Liver (tissue), 9 donors: ENCODE data around the gene JAK1. TPM values are rescaled to one million over a fixed set of nuclear protein-coding genes. Genes with fewer than 3 reads are reported as not detected.

Source experiments
- DNase-seq: peaks from one replicate; pipeline ENCODE4 v3.0.0-alpha.2; 2017; ENCODE audit warnings: low spot score
- H3K27ac ChIP-seq, 2 donors: one replicate each; pipeline ENCODE4 v1.7.0; 2013; ENCODE audit warnings: inconsistent platforms in 2 of 2, low read length in 2 of 2, control low read depth in 1 of 2, low read depth in 1 of 2, mild to moderate bottlenecking in 1 of 2
- H3K27me3 ChIP-seq, 4 donors: one replicate each; pipeline versions ENCODE4 v1.6.1 to v1.7.0; 2013; ENCODE audit warnings: low read length in 3 of 4, inconsistent platforms in 1 of 4, mild to moderate bottlenecking in 1 of 4, moderate library complexity in 1 of 4; ENCODE audit not compliant: control insufficient read depth in 4 of 4, insufficient read depth in 4 of 4
- H3K36me3 ChIP-seq, 4 donors: one replicate each; pipeline versions ENCODE4 v1.6.1 to v1.7.0; 2013; ENCODE audit warnings: low read length in 3 of 4, mild to moderate bottlenecking in 3 of 4, low read depth in 1 of 4, moderate library complexity in 1 of 4; ENCODE audit not compliant: control insufficient read depth in 4 of 4, insufficient read depth in 3 of 4
- H3K4me1 ChIP-seq, 4 donors: one replicate each; pipeline versions ENCODE4 v1.6.1 to v1.7.0; 2013; ENCODE audit warnings: low read length in 3 of 4, mild to moderate bottlenecking in 3 of 4, moderate library complexity in 1 of 4; ENCODE audit not compliant: control insufficient read depth in 4 of 4, insufficient read depth in 4 of 4
- H3K4me3 ChIP-seq, 3 donors: one replicate each; pipeline versions ENCODE4 v1.6.1 to v1.7.0; 2013; ENCODE audit warnings: low read length in 3 of 3, control low read depth in 1 of 3, low read depth in 1 of 3, mild to moderate bottlenecking in 1 of 3
- H3K9ac ChIP-seq, 2 donors: one replicate each; pipeline ENCODE4 v1.7.0; 2013; ENCODE audit warnings: low read length in 2 of 2, mild to moderate bottlenecking in 2 of 2, moderate library complexity in 2 of 2, control low read depth in 1 of 2, low read depth in 1 of 2
- H3K9me3 ChIP-seq, 4 donors: one replicate each; pipeline versions ENCODE4 v1.6.1 to v1.7.0; 2013; ENCODE audit warnings: low read length in 3 of 4; ENCODE audit not compliant: control insufficient read depth in 4 of 4
- CTCF ChIP-seq: fragments of 150-350 bp; IDR thresholded peaks from 2 replicates; pipeline ENCODE4 v1.5.1; 2017; ENCODE audit warnings: improper control_type of control experiment, low read depth, low read length; ENCODE audit not compliant: missing input control
- EGR1 ChIP-seq, 2 donors: IDR thresholded peaks; 2 replicates each; pipeline ENCODE4 v1.6.1; 2016 to 2018; ENCODE audit warnings: antibody characterized with exemption in 2 of 2, low read depth in 2 of 2
- FOXA1 ChIP-seq: IDR thresholded peaks from 2 replicates; pipeline ENCODE4 v1.6.1; 2016; ENCODE audit warnings: antibody characterized with exemption
- FOXA2 ChIP-seq: IDR thresholded peaks from 2 replicates; pipeline ENCODE4 v1.6.1; 2016; ENCODE audit warnings: antibody characterized with exemption
- GABPA ChIP-seq, 2 donors: IDR thresholded peaks in 1 of 2; conservative IDR thresholded peaks in 1 of 2; 2 replicates each; pipeline ENCODE4 v1.6.1; 2016; ENCODE audit warnings: antibody characterized with exemption in 2 of 2, mild to moderate bottlenecking in 1 of 2, moderate library complexity in 1 of 2
- HNF4A ChIP-seq, 2 donors: conservative IDR thresholded peaks; 2 replicates each; pipeline ENCODE4 v1.6.1; 2016; ENCODE audit warnings: antibody characterized with exemption in 2 of 2, mild to moderate bottlenecking in 2 of 2
- HNF4G ChIP-seq: IDR thresholded peaks from 2 replicates; pipeline ENCODE4 v1.6.1; 2016; ENCODE audit warnings: antibody characterized with exemption
- JUND ChIP-seq, 2 donors: IDR thresholded peaks; 2 replicates each; pipeline ENCODE4 v1.6.1; 2016; ENCODE audit warnings: antibody characterized with exemption in 2 of 2
- NR2F2 ChIP-seq: IDR thresholded peaks from 2 replicates; pipeline ENCODE4 v1.6.1; 2016; ENCODE audit warnings: antibody characterized with exemption
- RAD21 ChIP-seq, 2 donors: IDR thresholded peaks; 2 replicates each; pipeline ENCODE4 v1.6.1; 2016; ENCODE audit warnings: antibody characterized with exemption in 2 of 2, mild to moderate bottlenecking in 2 of 2
- REST ChIP-seq: IDR thresholded peaks from 2 replicates; pipeline ENCODE4 v1.6.1; 2016; ENCODE audit warnings: antibody characterized with exemption, mild to moderate bottlenecking
- RXRA ChIP-seq, 2 donors: IDR thresholded peaks; 2 replicates each; pipeline ENCODE4 v1.6.1; 2017 to 2018; ENCODE audit warnings: antibody characterized with exemption in 2 of 2, mild to moderate bottlenecking in 1 of 2
- SP1 ChIP-seq: IDR thresholded peaks from 2 replicates; pipeline ENCODE4 v1.6.1; 2018; ENCODE audit warnings: antibody characterized with exemption, mild to moderate bottlenecking
- TAF1 ChIP-seq: conservative IDR thresholded peaks from 2 replicates; pipeline ENCODE4 v1.6.1; 2016; ENCODE audit warnings: antibody characterized with exemption, mild to moderate bottlenecking
- YY1 ChIP-seq: IDR thresholded peaks from 2 replicates; pipeline ENCODE4 v1.6.1; 2016; ENCODE audit warnings: antibody characterized with exemption, mild to moderate bottlenecking
- WGBS: extraction: QIAGEN DNeasy Blood & Tissue Kit; methylation state at CpG from one replicate; pipeline ENCODE4 v1.1.7; 2013; 5-methylcytosine and 5-hydroxymethylcytosine counted together
- polyA plus RNA-seq, 2 donors: library from polyadenylated mRNA; stranded (reverse) in 1 of 2; unstranded in 1 of 2; fragments of 200-250 nt in 1 of 2; fragments of >200 nt in 1 of 2; fragmentation: Nextera tagmentation in 1 of 2; extraction: Ambion mirVana in 1 of 2; gene quantifications; one replicate each; pipeline versions ENCODE4 v1.2.1 to v1.2.3, GENCODE V29; 2013 to 2015
- total RNA-seq, 2 donors: library from RNA; depleted of rRNA; stranded (reverse); fragments of >200 nt; gene quantifications; one replicate each; pipeline ENCODE4 v1.2.3, GENCODE V29; 2014
- TF ChIP-seq, protein P1 (sequence below): IDR thresholded peaks from 2 replicates; pipeline ENCODE4 v1.6.1; 2016; ENCODE audit warnings: antibody characterized with exemption
- donor health status: healthy.
- donor health status: healthy.
- donor health status: healthy.
- donor health status: healthy.
- donor health status: healthy.

Gene JAK1
- total and polyA plus RNA-seq, 4 donors = 24.1 to 68.6 (median 34.5) TPM

DNA sequence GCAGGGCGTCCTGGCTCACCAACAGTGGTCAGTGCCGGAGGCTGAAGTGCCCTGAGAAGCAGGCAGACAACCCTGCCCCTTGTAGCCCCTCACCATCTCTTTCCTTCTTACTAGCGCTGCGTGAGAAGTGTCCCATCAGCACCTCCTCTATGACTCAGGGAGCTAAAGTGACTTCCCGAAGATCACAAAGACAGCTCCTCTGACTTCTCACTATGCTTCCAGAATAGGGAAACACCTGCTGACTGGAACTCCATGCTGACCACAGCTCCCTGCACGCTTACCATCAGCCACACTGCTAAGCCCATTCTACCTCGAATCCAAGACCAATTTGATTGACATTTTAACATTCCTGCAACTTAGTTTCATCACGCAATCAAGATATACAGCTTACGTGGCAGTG is 92.8 kb downstream of the JAK1 start:
- no peak overlapping the region for H3K27ac ChIP-seq
- no peak for DNase-seq
- H3K36me3 ChIP-seq = peaks cover 0 to 62% (median 47%) of the 10 kb centered on the region in 4 donors
- H3K9me3 ChIP-seq = no peaks in the 10 kb centered on the region
- H3K4me1 ChIP-seq = no peaks in the 10 kb centered on the region
- no peak overlapping the region for H3K4me3 ChIP-seq
- no peaks in the 10 kb centered on the region for H3K27me3 ChIP-seq
- TF ChIP-seq JUND (IDR thresholded peaks at IDR 0.05) (no peak), RAD21 (IDR thresholded peaks at IDR 0.05) (no peak), RXRA (IDR thresholded peaks at IDR 0.05) (no peak), FOXA1 (no peak), REST (no peak), GABPA (IDR thresholded peaks at IDR 0.05 in 1 of 2, conservative IDR thresholded peaks at IDR 0.05 in 1 of 2) (no peak), HNF4A (conservative IDR thresholded peaks at IDR 0.05) (no peak), NR2F2 (no peak), HNF4G (no peak), YY1 (no peak), FOXA2 (no peak), CTCF (no peak), SP1 (no peak), EGR1 (IDR thresholded peaks at IDR 0.05; ENCODE audit: low read depth in 2 of 2) (no peak), TAF1 (no peak)
- TF ChIP-seq, protein P1, sequence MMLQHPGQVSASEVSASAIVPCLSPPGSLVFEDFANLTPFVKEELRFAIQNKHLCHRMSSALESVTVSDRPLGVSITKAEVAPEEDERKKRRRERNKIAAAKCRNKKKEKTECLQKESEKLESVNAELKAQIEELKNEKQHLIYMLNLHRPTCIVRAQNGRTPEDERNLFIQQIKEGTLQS = no peak
- H3K9ac ChIP-seq = no peak overlapping the region
- WGBS = 96% methylated on average over 9 of the region's 9 CpGs

DNA sequence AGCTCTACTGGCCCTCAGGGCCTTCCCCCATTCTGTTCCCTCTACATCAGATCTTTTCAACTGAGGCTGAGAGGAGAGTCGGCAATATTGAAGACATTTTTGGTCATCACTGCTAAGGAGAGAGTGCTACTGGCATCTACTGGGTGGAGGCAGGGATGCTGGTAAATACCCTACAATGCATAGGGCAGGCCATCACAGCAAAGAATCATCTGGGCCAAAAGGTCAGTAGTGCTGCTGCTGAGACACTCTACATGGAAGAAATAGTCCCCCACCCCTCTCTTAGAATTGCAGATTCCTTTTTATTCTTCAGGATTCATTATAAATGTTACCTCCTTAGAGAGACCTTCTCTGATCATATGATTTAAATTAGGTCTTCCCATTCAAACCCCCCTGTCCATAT is 94.3 kb downstream of the JAK1 start:
- Histone ChIP-seq H3K4me1 (no peaks in the 10 kb centered on the region), H3K4me3 (no peak overlapping the region), H3K36me3 (peaks cover 0 to 60% (median 42%) of the 10 kb centered on the region in 4 donors), H3K27ac (no peak overlapping the region), H3K27me3 (no peaks in the 10 kb centered on the region), H3K9ac (no peak overlapping the region), H3K9me3 (no peaks in the 10 kb centered on the region)
- WGBS = 100% methylated on average over 1 of the region's 1 CpG
- DNase-seq = no peak
- TF ChIP-seq REST = no peak
